ENCODE measurements around the gene PCDHGA11. TPM values are rescaled to one million over a fixed set of nuclear protein-coding genes. Genes with fewer than 3 reads are reported as not detected.

The PCDHGA11 gene
- total and polyA plus RNA-seq, 2 donors (not counting 3 experiments of a cell fraction or from before 2014, with no cell fraction given), result 8.0 to 11.5 TPM

DNA sequence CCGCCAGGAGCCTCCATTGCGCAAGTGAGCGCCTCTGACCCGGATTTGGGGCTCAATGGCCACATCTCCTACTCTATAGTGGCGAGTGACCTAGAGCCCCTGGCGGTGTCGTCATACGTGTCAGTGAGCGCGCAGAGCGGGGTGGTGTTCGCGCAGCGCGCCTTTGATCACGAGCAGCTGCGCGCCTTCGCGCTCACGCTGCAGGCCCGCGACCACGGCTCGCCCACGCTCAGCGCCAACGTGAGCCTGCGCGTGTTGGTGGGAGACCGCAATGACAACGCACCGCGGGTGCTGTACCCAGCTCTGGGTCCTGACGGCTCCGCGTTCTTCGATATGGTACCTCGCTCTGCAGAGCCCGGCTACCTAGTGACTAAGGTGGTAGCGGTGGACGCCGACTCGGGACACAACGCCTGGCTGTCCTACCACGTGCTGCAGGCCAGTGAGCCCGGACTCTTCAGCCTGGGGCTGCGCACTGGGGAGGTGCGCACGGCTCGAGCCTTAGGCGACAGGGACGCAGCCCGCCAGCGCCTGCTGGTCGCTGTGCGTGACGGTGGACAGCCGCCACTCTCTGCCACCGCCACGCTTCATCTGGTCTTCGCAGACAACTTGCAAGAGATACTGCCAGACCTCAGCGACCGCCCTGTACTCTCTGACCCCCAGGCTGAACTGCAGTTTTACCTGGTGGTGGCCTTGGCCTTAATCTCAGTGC is 11.1 kb upstream of the PCDHGA11 start:
- peaks cover 55 to 82% of the 10 kb centered on the region in 2 experiments for H3K27me3 ChIP-seq (ENCODE audit: control insufficient read depth in 2 of 2, insufficient read depth in 2 of 2, low read length in 2 of 2)
- H3K4me1 ChIP-seq (ENCODE audit: control insufficient read depth, extremely low read depth, insufficient read depth, low read length), result peaks cover 3% of the 10 kb centered on the region
- no peak overlapping the region for H3K9ac ChIP-seq (replicated peaks; ENCODE audit: extremely low read depth, insufficient read depth, low read length)
- H3K27ac ChIP-seq (ENCODE audit: insufficient read depth, low read depth, low read length), result no peak overlapping the region
- POLR2A ChIA-PET, result no interaction called here
- no peak overlapping the region for H2AFZ ChIP-seq (ENCODE audit: low read depth, low read length)
- H4K20me1 ChIP-seq (replicated peaks; ENCODE audit: control insufficient read depth, extremely low read depth, insufficient read depth, low read length), result peaks cover 5% of the 10 kb centered on the region
- H3K4me2 ChIP-seq (ENCODE audit: insufficient read depth, low read length), result no peak overlapping the region
- FAIRE-seq (no peak), DNase-seq (ENCODE audit: low read depth, low spot score) (no peak)
- no peaks in the 10 kb centered on the region for H3K9me3 ChIP-seq (replicated peaks; ENCODE audit: control insufficient read depth, insufficient read depth, low read length)
- CTCF ChIA-PET, result interaction anchor here (0.6 kb wide), 1 partner anchor 21 kb away, joined by 3 read pairs; the partner anchor contains the start of gene PCDHGA12
- BruUV-seq (replicated peaks), result no TSS peak
- no peak overlapping the region for H3K4me3 ChIP-seq (replicated peaks in 1 of 3; ENCODE audit: insufficient read depth in 1 of 3, low read depth in 1 of 3, low read length in 3 of 3)
- no peaks in the 10 kb centered on the region for H3K79me2 ChIP-seq (ENCODE audit: control insufficient read depth, insufficient read depth, low read length)
- no peaks in the 10 kb centered on the region for H3K9me1 ChIP-seq (replicated peaks; ENCODE audit: control insufficient read depth, extremely low read depth, insufficient read depth, low read length)
- TF ChIP-seq POLR2AphosphoS5 (IDR thresholded peaks at IDR 0.05; ENCODE audit: insufficient read depth, low read depth, low read length) (no peak), EZH2 (IDR thresholded peaks at IDR 0.05; ENCODE audit: borderline replicate concordance, low read depth, low read length, severe bottlenecking) (peak; percentile 72), GATA2 (IDR thresholded peaks at IDR 0.05; ENCODE audit: insufficient read depth, insufficient read length, low read depth, low read length) (no peak)
- intact Hi-C loops (cut with micrococcal nuclease), result no loop called here
- dilution Hi-C loops (cut with MboI; ENCODE audit: extremely low pct_ligation_motif_present, low sequenced_read_pairs), result no loop called here
- no peaks in the 10 kb centered on the region for H3K36me3 ChIP-seq (ENCODE audit: control insufficient read depth in 2 of 2, extremely low read depth in 1 of 2, insufficient read depth in 2 of 2, low read length in 2 of 2)

- dilution Hi-C loops (cut with MboI; ENCODE audit: extremely low pct_ligation_motif_present, low sequenced_read_pairs), result no loop called here
- intact Hi-C loops (cut with micrococcal nuclease), result no loop called here
- Histone ChIP-seq H2AFZ (ENCODE audit: low read depth, low read length) (no peak overlapping the region), H3K36me3 (ENCODE audit: control insufficient read depth in 2 of 2, extremely low read depth in 1 of 2, insufficient read depth in 2 of 2, low read length in 2 of 2) (no peaks in the 10 kb centered on the region), H3K4me2 (ENCODE audit: insufficient read depth, low read length) (no peak overlapping the region), H3K4me1 (ENCODE audit: control insufficient read depth, extremely low read depth, insufficient read depth, low read length) (peaks cover 3% of the 10 kb centered on the region), H4K20me1 (replicated peaks; ENCODE audit: control insufficient read depth, extremely low read depth, insufficient read depth, low read length) (peaks cover 5% of the 10 kb centered on the region), H3K9ac (replicated peaks; ENCODE audit: extremely low read depth, insufficient read depth, low read length) (no peak overlapping the region), H3K79me2 (ENCODE audit: control insufficient read depth, insufficient read depth, low read length) (no peaks in the 10 kb centered on the region), H3K9me3 (replicated peaks; ENCODE audit: control insufficient read depth, insufficient read depth, low read length) (no peaks in the 10 kb centered on the region), H3K27me3 (ENCODE audit: control insufficient read depth in 2 of 2, insufficient read depth in 2 of 2, low read length in 2 of 2) (peaks cover 52 to 89% of the 10 kb centered on the region in 2 experiments), H3K9me1 (replicated peaks; ENCODE audit: control insufficient read depth, extremely low read depth, insufficient read depth, low read length) (no peaks in the 10 kb centered on the region), H3K4me3 (replicated peaks in 1 of 3; ENCODE audit: insufficient read depth in 1 of 3, low read depth in 1 of 3, low read length in 3 of 3) (no peak overlapping the region), H3K27ac (ENCODE audit: insufficient read depth, low read depth, low read length) (no peak overlapping the region)
- DNase-seq (ENCODE audit: low read depth, low spot score), result no peak
- no peak for TF ChIP-seq POLR2A (IDR thresholded peaks at IDR 0.05; ENCODE audit: low read depth, low read length)
- TF ChIP-seq GATA2 (IDR thresholded peaks at IDR 0.05; ENCODE audit: insufficient read depth, insufficient read length, low read depth, low read length), result no peak
- TF ChIP-seq POLR2AphosphoS5 (IDR thresholded peaks at IDR 0.05; ENCODE audit: insufficient read depth, low read depth, low read length), result no peak
- TF ChIP-seq MYC (IDR thresholded peaks at IDR 0.05; ENCODE audit: low read depth, low read length), result no peak
- TF ChIP-seq CTCF (IDR thresholded peaks at IDR 0.05; ENCODE audit: extremely low read depth in 1 of 2, insufficient read depth in 1 of 2, low read depth in 1 of 2, low read length in 2 of 2), result no peak
- no peak for TF ChIP-seq EZH2 (IDR thresholded peaks at IDR 0.05; ENCODE audit: borderline replicate concordance, low read depth, low read length, severe bottlenecking)
- TF ChIP-seq JUN (IDR thresholded peaks at IDR 0.05; ENCODE audit: borderline replicate concordance, insufficient read depth, insufficient read length, low read depth), result no peak
- TF ChIP-seq, protein P1, sequence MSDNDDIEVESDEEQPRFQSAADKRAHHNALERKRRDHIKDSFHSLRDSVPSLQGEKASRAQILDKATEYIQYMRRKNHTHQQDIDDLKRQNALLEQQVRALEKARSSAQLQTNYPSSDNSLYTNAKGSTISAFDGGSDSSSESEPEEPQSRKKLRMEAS (IDR thresholded peaks at IDR 0.05; ENCODE audit: insufficient read depth, insufficient read length), result no peak
- no TSS peak for BruUV-seq (replicated peaks)
- FAIRE-seq, result no peak
- CTCF ChIA-PET, result interaction anchor here (3.0 to 11.3 kb wide), 2 partner anchors 149 to 152 kb away, joined by 34 to 335 read pairs; no protein-coding TSS in a partner anchor
- POLR2A ChIA-PET, result no interaction called here
Observed at GRCh38 chr5:141411575-141411974, 9.3 kb upstream of the PCDHGA11 start.

All from endothelial cell of umbilical vein (primary cell).